ENCODE results near the gene GMDS.

The GMDS gene

DNA sequence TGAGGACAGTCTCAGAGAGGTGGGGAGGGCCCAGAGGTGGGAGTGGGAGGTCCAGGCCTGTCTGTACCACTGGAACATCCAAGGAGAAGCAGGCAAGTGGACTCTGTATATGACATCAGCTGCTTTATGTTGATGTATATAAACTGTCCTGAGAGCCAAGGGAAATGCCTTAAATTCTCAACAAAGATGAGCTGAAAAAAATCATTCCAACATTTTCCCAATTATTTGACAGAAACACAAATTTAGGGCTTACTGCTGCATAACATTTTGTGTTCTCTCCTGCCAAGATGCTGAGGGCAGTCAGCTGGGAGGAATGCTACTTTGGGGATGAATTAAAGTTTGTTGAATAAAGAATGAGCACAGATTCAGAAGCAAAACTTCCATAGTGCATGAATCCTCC lies 582.9 kb downstream of the GMDS start:
- DNase-seq: no peak

DNA sequence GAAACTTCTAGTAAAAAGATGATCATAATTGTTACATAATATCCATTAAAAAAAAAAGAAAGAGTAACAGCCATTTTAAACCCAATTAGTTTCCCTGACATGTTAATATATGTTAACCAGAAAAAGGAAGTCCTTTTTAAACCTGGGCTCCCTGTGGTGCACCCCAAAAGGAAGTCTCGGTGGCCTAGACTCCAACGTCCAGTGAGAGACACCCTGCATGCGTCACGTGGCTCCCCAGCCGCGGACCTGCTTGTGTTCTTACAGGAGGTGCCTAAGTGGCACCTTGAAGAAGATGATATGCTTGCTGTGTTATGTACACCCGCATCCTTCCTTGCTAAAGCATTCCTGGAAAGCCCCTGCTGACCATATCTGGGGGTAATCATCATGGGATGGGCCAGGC lies 585.6 kb downstream of the GMDS start:
- no peak for DNase-seq

DNA sequence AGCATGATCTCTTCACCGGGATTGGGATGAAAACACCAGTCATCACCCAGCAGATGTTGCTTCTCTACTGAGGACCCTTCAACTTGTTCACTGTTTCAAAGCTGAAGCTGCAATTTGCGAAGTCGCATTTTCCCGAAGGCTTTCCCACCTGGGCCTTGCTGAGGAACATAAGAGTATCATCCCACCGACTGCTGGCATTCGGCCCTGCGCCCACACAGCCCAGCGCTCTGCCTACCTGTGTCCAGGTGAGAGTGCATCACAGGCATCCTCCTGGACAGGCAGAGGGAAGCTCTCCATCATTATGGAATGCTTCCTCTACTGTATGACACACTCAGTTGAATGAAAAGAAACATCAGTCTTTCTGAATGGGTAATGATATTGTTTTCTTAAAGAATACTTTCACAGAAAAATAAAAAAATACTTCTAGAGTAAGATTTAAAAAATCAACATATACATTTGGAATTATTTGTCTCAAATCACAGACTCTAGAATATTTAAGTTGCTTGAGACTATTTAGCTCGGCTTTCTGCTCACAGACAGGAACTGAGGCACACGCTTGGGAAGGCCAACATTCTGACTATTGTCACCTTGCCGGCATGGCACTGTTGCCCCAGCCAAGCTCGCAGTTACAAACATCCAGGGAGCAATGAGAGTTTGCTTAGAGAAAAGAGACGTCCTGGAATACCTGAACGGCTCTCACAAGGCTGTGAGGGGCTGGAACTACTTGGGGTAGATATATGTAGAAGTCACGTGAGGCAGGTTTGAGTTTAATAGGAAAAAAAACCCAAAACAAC lies 587.0 kb downstream of the GMDS start:
- no peak for DNase-seq

DNA sequence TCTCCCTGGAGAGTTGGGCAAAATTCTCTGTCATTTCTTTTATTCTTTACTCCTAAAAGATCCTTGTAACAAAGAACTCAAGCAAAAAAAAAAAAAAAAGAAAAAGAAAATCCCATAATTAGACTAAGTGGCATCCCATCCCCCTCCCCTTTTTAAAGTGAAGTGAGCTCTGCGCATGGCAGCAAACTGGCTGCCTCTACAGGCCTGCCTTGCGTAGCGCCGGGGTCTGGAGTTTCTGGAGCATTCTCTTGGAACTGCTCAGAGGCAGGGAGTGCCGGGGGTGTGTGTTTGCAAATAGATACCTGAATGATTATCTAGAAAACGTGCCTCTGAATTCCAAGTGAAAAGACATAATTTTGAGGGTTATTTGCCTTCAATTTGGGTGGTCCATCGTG lies 587.6 kb downstream of the GMDS start:
- DNase-seq: no peak

DNA sequence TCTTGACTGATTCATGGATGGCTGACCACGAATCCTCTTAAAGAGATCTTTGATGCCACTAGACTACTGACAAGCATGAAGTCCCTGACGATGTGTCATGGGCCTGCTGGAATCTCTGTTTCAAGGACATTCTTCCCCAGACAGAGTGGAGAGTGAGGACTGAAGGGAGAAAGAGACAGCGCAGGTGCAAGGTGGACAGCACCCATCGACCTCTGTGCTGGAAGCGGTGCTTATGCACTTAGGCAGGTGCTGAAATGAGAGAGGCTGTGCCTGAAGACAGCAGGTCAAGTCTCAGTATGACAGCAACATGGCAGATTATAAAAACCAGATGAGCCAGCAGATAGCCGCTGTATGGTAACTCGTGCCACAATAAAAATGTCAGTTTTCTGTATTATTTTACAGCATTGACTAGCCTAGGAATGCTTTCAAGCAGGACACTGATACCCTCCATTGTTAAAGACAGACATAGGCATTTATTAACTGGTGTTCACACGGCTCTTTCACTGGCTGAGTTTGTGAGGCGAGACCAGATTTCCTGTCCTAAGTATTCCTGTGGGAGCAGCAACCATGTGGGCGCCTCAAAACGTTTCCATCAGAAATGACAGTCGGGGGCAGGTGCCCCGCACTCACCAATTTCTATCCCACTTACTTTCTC lies 588.2 kb downstream of the GMDS start:
- no peak for DNase-seq

DNA sequence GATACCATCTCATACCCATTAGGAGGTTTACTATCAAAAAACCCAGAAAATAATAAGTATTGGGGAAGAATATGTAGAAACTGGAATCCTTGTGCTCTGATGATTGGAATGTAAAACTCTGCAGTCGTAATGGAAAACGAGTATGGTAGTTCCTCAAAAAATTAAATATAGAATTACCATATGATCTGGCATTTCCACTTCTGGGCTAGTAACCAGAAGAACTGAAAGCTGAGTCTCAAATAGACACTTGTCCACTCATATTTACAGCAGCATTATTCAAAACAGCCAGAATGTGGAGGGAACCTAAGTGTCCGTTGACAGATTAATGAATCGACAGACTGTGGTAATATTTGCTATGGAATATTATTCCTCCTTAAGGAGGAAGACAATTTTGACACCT lies 591.4 kb downstream of the GMDS start:
- DNase-seq: no peak

DNA sequence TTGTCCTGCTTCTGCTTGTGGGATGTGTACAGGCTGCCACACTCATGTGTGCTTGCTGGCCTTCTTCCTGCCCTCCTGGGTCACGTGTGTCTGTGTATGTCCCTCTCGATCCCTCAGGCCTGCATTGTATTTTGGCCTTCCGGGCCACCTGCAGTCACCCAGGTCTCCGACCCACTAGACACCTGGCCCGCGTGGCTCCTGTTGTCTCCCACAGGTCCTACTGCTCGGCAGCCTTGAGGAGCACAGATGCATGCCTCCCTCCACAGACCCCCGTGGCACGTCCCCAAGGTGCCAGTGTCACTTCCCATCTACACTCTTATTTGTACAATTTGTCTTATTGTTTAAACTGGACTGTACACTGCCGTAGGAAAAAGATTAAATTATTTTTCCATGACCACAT lies 592.6 kb downstream of the GMDS start:
- no peak for DNase-seq

DNA sequence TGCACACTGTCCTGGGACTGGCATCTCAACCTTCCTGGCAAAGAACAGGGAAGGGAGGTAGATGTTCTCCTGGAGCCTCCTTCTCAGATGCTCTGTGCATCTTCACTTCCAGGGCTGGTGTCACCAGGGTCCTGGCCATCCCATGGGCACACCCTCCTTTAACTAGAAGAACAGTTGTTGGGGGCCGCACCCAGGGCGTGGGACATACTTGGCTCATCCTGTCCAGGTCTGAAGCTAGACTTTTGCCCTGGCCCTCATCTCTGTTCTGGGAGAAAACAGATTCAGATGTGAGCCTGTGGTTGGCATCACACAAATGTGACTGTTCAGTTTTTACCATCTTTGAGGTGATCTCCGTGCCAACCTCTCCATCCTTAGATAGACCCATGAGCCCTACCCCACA lies 594.0 kb downstream of the GMDS start:
- no peak for DNase-seq

DNA sequence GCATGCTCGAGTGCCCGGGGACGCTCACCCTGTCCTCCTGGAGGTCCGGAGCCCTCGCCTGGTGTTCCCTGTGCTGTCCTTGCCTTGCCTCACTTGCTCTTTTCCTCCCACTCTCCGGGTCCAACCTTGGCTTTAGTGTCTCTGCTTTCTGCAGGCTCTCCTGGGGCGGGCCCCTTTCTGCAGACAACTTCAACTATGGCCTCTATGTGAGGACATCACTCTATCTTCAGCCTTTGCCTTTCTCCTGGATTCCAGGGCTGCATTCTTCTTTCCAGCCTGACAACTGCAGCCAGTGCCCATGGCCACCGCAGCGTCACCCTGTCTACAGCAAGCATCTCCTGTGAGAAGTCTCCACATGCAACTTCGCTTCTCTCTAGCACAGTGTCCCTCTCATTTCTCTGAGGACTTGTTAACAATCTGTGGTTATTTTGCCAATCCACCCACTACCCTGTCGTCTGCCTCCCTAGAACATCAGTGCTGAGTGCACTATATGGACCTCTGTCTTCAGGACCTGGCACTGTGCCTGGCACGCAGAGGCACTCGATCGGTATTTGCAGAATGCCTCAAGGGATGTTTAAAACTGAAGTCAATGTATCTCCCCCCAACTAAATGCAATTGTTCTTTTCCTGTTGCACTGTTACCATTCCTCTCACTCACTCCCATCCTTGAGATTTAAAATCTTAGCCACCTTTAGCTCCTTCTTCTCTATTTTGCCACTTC lies 599.8 kb downstream of the GMDS start:
- no peak for DNase-seq

DNA sequence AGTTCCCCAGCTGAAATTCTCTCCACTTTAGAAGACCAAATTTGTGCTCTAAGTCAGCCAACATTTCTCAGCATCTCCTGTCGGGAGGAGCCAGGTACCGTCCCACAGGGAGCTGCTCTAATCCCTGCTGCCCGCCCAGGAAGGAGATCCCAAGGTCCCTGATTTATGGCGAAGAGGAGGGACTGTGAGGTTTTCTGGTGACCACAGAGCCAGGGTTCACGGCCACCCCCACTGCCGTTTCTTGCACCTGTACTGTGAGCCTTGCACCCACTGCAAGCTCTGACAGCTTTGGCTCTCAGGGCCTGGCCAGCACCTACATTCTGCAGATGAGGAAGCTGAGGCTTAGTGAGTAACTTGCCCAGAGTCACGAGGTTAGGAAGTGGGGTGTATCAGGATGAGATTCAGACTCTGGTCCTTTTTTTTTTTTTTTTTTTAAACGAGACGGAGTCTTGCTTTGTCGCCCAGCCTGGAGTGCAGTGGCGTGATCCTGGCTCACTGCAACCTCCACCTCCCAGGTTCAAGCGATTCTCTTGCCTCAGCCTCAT lies 600.8 kb downstream of the GMDS start:
- DNase-seq: no peak

DNA sequence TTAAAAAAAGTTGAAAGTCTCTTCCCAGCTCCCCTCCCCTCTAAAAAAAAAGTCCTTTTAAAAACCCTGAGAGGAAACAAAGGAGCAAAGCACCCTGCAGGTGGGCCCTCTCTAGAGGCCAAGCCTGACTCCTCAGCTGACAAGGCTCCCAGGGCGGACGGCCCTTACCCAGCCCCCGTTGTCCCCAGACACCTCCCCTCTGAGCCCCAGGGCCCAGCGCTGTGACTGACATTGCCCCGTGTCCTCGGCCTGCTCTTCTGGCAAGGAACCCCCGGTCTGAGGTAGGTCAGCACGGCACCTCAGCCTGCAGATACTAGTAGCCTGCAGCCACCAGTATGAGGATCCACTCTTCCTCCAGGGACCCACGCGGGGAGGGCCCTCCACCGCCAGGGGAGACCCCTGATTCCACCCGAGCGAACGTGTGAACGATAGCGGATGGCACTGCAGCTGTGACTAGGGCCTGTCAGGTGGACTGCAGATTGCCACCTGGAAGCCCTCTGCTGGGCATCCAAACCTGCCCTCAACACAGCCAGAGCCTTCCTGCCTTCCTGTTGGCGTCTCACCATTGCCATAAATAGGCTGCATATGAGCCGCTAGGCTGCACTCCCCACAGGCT lies 601.5 kb downstream of the GMDS start:
- no peak for DNase-seq

DNA sequence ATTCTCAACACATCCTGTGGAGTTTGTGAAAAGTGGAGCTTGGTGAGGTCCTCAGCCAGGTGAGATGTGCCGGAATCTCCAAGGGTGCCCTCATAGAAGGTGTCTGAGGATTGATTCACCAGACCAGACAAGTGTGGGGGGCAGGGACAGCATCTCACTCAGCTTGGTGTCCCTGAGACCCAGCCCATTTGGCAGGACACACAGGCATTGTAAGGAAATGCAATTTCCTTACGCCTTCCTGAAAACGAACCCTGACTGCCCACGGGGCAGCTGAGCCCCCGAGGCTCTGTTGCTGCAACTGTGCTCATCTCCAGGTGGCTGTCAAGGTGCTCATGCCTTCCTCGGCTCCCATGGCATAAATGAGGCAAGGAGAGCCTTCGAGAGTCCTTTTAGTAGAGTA lies 602.3 kb downstream of the GMDS start:
- DNase-seq: no peak

DNA sequence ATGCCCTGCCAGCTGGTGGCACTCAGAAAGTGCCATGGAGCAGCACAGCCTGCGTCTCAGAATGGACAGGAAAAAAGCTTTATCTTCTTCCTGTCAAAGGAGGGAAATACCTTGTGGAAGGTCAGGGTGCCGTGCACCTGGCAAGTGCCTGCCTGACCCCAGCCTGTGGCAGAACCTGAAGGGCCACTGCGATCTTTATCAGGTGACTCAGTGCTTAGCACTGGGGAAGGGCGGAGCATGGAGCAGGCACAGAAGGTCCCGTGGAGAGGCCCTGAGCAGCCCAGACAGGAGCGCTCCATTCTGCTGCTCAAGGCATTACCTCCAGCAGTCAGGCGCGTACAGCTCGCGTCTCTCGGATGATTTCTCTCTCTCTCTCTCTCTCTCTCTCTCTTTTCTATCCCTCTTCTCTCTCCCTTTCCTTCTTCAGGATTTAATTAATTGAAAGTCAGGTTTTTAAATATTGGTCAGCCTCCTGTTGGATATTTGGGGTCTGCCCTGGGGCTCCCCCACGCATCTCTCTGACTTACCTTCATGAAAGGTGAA lies 604.0 kb downstream of the GMDS start:
- no peak for DNase-seq

DNA sequence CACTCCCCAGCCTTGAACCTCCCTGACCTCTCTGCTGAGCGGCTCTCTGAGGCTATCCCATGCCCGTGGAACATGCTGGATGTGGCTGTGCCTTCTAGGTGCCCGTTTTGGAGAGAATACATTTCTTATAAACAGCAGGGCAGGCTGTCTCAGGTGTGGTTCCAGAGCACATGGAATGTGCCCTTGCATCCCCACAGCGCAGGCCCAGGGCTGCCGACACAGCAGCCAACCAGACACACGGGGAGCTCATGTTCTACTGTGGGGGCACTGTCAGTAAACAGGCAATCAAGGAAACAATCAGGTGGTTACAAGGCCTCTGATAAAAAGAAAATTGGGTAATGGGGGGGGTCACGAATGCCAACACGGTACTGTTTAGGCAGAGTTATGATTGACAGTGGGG lies 604.9 kb downstream of the GMDS start:
- DNase-seq: no peak

DNA sequence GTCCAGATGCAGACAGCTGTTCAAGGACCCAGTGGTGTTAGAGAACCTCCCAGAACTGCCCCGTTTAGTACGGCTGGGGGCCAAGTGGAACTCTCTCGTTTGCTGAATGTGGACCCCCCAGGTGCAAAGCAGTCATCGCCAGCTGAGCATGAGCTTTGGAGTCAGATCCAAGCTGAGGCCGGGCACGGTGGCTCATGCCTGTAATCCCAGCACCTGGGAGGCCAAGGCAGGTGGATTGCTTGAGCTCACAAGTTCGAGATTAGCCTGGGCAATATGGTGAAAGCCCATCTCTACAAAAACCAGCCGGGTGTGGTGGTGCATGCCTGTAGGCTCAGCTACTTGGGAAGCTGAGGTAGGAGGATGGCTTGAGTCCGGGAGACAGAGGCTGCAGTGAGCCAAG lies 606.0 kb downstream of the GMDS start:
- no peak for DNase-seq

DNA sequence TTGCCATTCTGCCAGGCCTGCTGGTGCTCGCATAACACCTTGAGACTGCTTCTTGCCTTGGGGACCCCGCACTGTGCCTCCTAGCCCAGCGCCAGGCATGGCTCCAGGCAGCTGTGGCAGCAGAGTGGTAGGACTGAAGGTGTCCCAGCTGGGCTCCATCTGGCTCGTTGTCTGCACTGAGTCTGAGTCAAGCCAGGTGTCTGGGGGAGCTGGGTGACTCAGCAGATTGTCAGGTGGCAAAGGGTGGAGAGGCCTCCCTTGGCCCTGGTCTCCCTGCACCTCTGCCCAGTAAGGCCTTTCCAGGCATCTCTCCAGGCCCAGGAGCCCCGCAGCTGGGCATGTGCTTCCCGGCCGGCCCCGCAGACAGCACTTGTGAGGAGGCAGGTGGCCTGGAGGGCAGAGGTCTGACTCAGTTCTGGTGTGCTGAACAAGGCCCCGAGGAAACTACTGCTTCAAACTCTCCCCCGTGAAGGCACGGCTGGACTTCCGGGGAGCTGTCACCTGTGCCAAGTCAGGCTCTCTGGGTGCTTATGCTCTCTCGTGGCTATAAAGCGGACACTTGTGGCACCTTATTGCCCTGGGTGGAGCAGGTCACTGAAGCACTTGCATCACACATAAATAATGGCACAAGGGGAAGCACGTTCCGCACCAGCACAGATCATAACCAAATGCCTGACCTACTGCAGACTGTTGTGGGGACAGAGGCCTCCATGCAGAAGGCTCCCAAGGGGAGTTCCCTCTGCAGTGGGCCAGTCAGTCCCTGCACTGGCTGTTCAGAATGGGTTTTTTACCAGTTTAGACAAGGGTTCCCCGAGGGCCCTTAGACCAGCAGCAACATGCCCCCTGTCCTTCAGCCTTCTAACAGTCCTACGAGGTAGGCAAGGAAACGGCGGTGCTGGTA lies 608.2 kb downstream of the GMDS start:
- no peak for DNase-seq

DNA sequence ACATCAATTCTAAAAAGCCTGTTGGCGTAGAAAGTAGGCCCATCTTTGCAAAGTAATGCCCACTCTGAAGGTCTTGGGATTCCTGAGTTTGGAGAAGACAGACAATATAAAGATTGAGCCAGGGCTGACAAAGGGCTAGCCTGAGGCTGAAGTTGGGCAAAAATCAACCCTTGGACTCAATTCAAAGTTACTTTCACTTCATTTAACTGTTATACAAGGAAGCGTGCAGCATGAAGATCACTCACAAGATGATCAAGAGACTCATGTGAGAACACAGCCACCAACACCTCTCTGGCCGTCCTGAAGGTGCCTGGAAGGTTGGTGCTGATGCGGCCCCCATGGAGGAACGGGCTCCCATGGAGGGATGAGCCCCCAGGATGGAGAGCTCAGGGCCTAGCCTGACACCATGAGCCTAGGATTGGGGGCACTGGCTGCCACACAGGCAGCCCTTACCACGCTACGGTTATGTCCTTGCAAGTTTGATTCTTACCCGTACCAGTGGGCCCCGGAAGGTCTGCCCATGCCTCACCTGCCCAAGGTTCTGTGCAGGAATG lies 609.1 kb downstream of the GMDS start:
- DNase-seq: no peak

DNA sequence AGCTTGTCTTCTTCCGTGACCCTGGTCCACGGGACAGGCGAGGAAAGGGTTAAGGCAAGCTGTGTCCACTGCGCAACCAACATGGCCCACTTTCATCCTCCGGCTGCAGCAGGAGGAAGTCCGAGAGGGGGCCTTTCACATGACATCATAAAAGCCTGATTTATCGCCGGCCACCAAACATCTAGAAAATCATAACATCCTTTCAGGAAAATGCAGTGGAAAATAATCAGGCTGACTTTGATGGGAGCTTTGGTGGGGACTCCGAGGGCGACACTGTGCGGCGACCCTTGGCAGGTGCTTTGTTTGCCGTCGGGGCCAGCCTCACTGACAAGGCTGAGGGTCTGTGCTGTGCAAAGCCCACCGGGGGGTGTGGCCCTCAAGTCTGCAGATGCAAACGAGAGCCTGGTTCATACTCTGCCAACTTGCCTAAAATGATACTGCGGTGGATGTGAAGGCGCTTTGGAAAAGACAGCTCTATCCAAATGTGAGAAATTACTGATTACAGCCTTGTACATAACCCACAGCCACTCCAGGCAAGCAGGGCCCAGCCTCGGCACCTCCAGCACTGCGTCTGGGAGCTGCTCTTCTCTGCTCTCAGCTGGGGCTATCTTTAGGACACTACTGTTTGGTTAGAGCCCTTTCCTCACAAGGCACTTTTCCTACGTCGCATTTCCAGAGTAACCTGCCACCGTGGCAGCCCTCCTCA lies 609.9 kb downstream of the GMDS start:
- DNase-seq: no peak

DNA sequence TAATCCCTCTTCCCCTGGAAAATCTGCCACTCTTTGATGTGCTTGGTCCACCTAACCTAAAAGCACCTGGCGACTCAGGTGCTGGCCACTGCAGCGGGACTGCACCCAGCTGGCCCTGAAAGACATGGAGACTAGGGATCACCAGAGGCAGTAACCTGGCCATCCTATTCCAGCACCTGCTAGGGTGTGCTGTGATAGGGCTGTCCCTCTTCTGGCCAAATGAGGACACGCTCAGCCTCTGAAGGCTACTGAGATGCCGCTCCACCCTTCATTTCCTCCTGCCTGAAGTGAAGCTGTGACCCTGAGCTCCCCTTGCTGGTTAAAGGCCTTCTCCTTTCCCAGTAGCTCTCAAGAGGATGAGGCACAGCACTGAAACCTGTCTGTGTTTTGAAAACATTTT lies 611.3 kb downstream of the GMDS start:
- no peak for DNase-seq

DNA sequence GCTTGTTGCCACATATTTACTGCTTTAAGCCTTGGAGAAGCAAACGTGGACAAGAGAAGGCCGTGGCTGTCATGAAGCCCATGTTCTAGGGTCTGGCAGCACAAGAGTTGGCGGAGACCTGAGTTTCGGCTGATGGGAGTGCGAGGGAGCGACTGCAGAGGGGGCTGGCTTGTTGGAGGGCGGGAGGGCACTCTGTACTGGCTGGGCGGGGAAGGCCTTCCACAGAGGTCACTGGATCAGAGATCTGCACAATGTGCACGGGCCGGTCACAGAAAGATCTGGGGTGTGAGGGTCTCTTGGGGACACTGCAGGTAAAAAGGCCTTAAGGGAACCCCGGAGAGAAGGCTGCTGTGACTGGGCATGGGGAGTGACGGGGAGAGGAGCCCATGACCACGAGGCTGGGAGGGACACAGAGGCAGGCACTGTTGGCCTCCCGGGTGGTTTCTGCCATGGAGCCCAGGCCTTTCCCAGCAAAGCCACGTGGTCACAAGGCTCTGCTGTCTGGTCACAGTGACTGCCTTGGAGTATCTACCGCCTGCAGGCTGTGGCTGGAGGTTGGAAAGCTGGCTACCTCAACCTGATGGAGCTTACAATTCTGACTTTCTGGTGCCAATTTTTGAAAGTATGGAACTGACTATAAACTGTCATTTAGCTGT lies 611.9 kb downstream of the GMDS start:
- no peak for DNase-seq

DNA sequence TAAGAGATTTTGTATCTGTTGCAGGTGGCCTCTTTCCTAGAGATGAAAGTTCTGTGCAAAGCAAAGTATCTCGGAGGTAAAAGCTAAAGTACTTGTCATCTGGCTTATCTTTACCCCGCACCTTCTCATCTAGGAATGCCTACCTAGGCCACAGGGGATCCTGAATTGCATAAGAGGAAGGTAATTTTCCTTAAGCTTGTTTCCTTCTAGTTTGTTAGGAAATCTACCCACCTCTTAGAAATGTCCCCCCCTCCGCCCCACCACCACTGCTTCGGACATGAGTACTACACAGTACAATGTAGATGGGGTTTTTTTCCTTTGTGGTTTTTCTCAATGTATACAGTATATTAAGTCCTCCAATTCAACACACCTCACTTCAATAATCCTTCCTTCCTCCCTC lies 614.2 kb downstream of the GMDS start:
- no peak for DNase-seq
